Head of caudate nucleus (tissue), 42 donors: ENCODE results near the gene DNM3.

Source experiments
- DNase-seq, 42 donors: peaks; one replicate each; pipeline versions ENCODE4 v3.0.0 to v3.0.0-alpha.2; 2020 to 2021; ENCODE audit warnings: mixed read lengths in 7 of 42
- intact Hi-C: fragments of 100-400 bp; cut with DNase I; formaldehyde crosslinking; loops from one replicate; pipeline ENCODE4 v1.15.0; 2022

The DNM3 gene

GRCh38 chr1:171943973-171944561 is 102.8 kb downstream of the DNM3 start:
- intact Hi-C loops = no loop called here
- no peak for DNase-seq

- intact Hi-C loops = no loop called here
- DNase-seq = no peak
These were observed 107.2 kb downstream of the DNM3 start for GRCh38 chr1:171948511-171948910.

- intact Hi-C loops = no loop called here
- DNase-seq = no peak
These were observed 108.0 kb downstream of the DNM3 start for GRCh38 chr1:171949316-171949715.

- intact Hi-C loops = no loop called here
- DNase-seq = no peak
These were observed 112.5 kb downstream of the DNM3 start for GRCh38 chr1:171953835-171954234.

GRCh38 chr1:171954361-171954760 is 113.1 kb downstream of the DNM3 start:
- intact Hi-C loops = no loop called here
- peak in 17 of 42 donors; percentile 8 to 63 (median 24) for DNase-seq

GRCh38 chr1:171961861-171962260 is 120.6 kb downstream of the DNM3 start:
- DNase-seq = no peak
- intact Hi-C loops = no loop called here

GRCh38 chr1:171963762-171964161 is 122.5 kb downstream of the DNM3 start:
- DNase-seq = no peak
- intact Hi-C loops = no loop called here

GRCh38 chr1:171965777-171966176 is 124.5 kb downstream of the DNM3 start:
- intact Hi-C loops = no loop called here
- no peak for DNase-seq

- DNase-seq = no peak
These were observed 125.3 kb downstream of the DNM3 start for GRCh38 chr1:171966426-171967220.

GRCh38 chr1:171969226-171969625 is 127.9 kb downstream of the DNM3 start:
- no peak for DNase-seq

More at GRCh38 chr1:171966426-171967220, 125.3 kb downstream of the DNM3 start:
- intact Hi-C loops = no loop called here

GRCh38 chr1:171969813-171970212 is 128.5 kb downstream of the DNM3 start:
- DNase-seq = no peak

More at GRCh38 chr1:171969226-171969625, 127.9 kb downstream of the DNM3 start:
- intact Hi-C loops = no loop called here

GRCh38 chr1:171972846-171973245 is 131.5 kb downstream of the DNM3 start:
- no peak for DNase-seq
- intact Hi-C loops = no loop called here

More at GRCh38 chr1:171969813-171970212, 128.5 kb downstream of the DNM3 start:
- intact Hi-C loops = no loop called here

GRCh38 chr1:171973421-171973820 is 132.1 kb downstream of the DNM3 start:
- no peak for DNase-seq
- intact Hi-C loops = no loop called here

- intact Hi-C loops = loop anchor here (5.0 to 10.0 kb wide), 2 partner anchors 67 to 139 kb away; partner anchors contain the start of gene DNM3
These were observed 140.0 kb downstream of the DNM3 start for GRCh38 chr1:171981303-171981702.

GRCh38 chr1:171983584-171983983 is 142.3 kb downstream of the DNM3 start:
- DNase-seq = peak in 3 of 42 donors; percentile 9 to 51 (median 21)
- intact Hi-C loops = loop anchor here (5.0 to 10.0 kb wide), 2 partner anchors 69 to 141 kb away; partner anchors contain the start of gene DNM3

More at GRCh38 chr1:171981303-171981702, 140.0 kb downstream of the DNM3 start:
- DNase-seq = no peak

- intact Hi-C loops = loop anchor here (2.0 to 10.0 kb wide), 3 partner anchors 69 to 183 kb away; partner anchors contain the start of gene DNM3
These were observed 143.0 kb downstream of the DNM3 start for GRCh38 chr1:171984262-171984661.

GRCh38 chr1:171984850-171985485 is 143.7 kb downstream of the DNM3 start:
- intact Hi-C loops = loop anchor here (2.0 to 10.0 kb wide), 4 partner anchors 70 to 243 kb away; partner anchors contain the start of genes DNM3 and VAMP4

More at GRCh38 chr1:171984262-171984661, 143.0 kb downstream of the DNM3 start:
- peak; percentile 6 to 82 (median 44) for DNase-seq

GRCh38 chr1:171985639-171986038 is 144.3 kb downstream of the DNM3 start:
- intact Hi-C loops = loop anchor here (2.0 to 10.0 kb wide), 3 partner anchors 71 to 243 kb away; partner anchors contain the start of gene VAMP4
- peak in 40 of 42 donors; percentile 9 to 81 (median 40) for DNase-seq

More at GRCh38 chr1:171984850-171985485, 143.7 kb downstream of the DNM3 start:
- DNase-seq = peak in 11 of 42 donors; percentile 14 to 64 (median 47)

- intact Hi-C loops = loop anchor here (5.0 to 10.0 kb wide), 2 partner anchors 74 to 246 kb away; partner anchors contain the start of gene VAMP4
- no peak for DNase-seq
These were observed 147.1 kb downstream of the DNM3 start for GRCh38 chr1:171988243-171988885.
